GM19324 (cell line): ENCODE data around the gene BTN2A1.
"Not testable (repeated sequence)": the region's sequence is repeated elsewhere in the genome, so short reads cannot be mapped to it uniquely, and the experiment has no call there.

ENCODE experiments used
- ATAC-seq: cut with Tn5 transposase; IDR thresholded peaks from one replicate; pipeline ENCODE4 v1.9.1; 2021; ENCODE audit warnings: mild to moderate bottlenecking, moderate library complexity; ENCODE audit not compliant: unreplicated experiment, low FRiP score

Gene BTN2A1

GRCh38 chr6:26431258-26432172, 26.2 kb upstream of the BTN2A1 start:
- no peak for ATAC-seq

GRCh38 chr6:26432627-26433201, 25.0 kb upstream of the BTN2A1 start:
- no peak for ATAC-seq

GRCh38 chr6:26433680-26434079, 24.1 kb upstream of the BTN2A1 start:
- ATAC-seq, result not testable (repeated sequence)

GRCh38 chr6:26436018-26436417, 21.7 kb upstream of the BTN2A1 start:
- ATAC-seq, result no peak

GRCh38 chr6:26437550-26437949, 20.2 kb upstream of the BTN2A1 start:
- no peak for ATAC-seq

GRCh38 chr6:26438000-26438399, 19.8 kb upstream of the BTN2A1 start:
- no peak for ATAC-seq

- no peak for ATAC-seq
Observed at GRCh38 chr6:26439151-26440125, 18.3 kb upstream of the BTN2A1 start.

GRCh38 chr6:26440977-26441358, 16.8 kb upstream of the BTN2A1 start:
- ATAC-seq, result no peak

- ATAC-seq, result no peak
Observed at GRCh38 chr6:26441977-26442376, 15.8 kb upstream of the BTN2A1 start.

- peak; percentile 73 for ATAC-seq
Observed at GRCh38 chr6:26445934-26446667, 11.7 kb upstream of the BTN2A1 start.

GRCh38 chr6:26447257-26447656, 10.5 kb upstream of the BTN2A1 start:
- ATAC-seq, result no peak

GRCh38 chr6:26450240-26450639, 7.5 kb upstream of the BTN2A1 start:
- no peak for ATAC-seq

- no peak for ATAC-seq
Observed at GRCh38 chr6:26452631-26453235, 5.0 kb upstream of the BTN2A1 start.

- no peak for ATAC-seq
Observed at GRCh38 chr6:26454631-26455030, 3.1 kb upstream of the BTN2A1 start.

GRCh38 chr6:26455357-26455970, 2.3 kb upstream of the BTN2A1 start:
- ATAC-seq, result no peak

- ATAC-seq, result peak; percentile 22
Observed at GRCh38 chr6:26457264-26457805, 420 bp upstream of the BTN2A1 start.

GRCh38 chr6:26459023-26459810, 1.5 kb downstream of the BTN2A1 start:
- no peak for ATAC-seq

- not testable (repeated sequence) for ATAC-seq
Observed at GRCh38 chr6:26461353-26461752, 3.6 kb downstream of the BTN2A1 start.
